Activated CD8-positive, alpha-beta T cell treated with anti-CD3 and anti-CD28 coated beads for 36 hours (primary cell): ENCODE data around the gene DCTN3. TPM values are rescaled to one million over a fixed set of nuclear protein-coding genes. Genes with fewer than 3 reads are reported as not detected.

Experiments
- ATAC-seq: fragments of 200-7000 bp; cut with Tn5 transposase; one replicate; pipeline ENCODE4 v1.10.0; 2021; ENCODE audit warnings: mild to moderate bottlenecking, moderate library complexity
- CTCF ChIA-PET: fragments of 350-600 bp; sonication (Branson Sonifier 250); formaldehyde crosslinking; loops from one replicate; lab custom pipeline; 2021; ENCODE audit warnings: antibody characterized with exemption; lab: Charles Lee
- POLR2A ChIA-PET: fragments of 350-600 bp; sonication (Branson Sonifier 250); formaldehyde crosslinking; loops from one replicate; lab custom pipeline; 2021; ENCODE audit warnings: antibody characterized with exemption; lab: Charles Lee
- DNase-seq: peaks from one replicate; pipeline ENCODE4 v3.0.0-alpha.2; 2020
- H3K27ac Mint-ChIP-seq: one replicate; pipeline ENCODE4 v1.8.0; 2021; ENCODE audit warnings: mild to moderate bottlenecking, mixed read lengths
- H3K27me3 Mint-ChIP-seq: one replicate; pipeline ENCODE4 v1.8.0; 2021; ENCODE audit warnings: mixed read lengths
- H3K36me3 Mint-ChIP-seq: one replicate; pipeline ENCODE4 v1.8.0; 2021; ENCODE audit warnings: low read depth, mixed read lengths
- H3K4me1 Mint-ChIP-seq: one replicate; pipeline ENCODE4 v1.8.0; 2021; ENCODE audit warnings: low read depth, mixed read lengths
- H3K4me3 Mint-ChIP-seq: one replicate; pipeline ENCODE4 v1.8.0; 2021; ENCODE audit warnings: mild to moderate bottlenecking, moderate library complexity, mixed read lengths
- H3K9me3 Mint-ChIP-seq: one replicate; pipeline ENCODE4 v1.8.0; 2021; ENCODE audit warnings: mixed read lengths
- intact Hi-C: fragments of 100-400 bp; cut with micrococcal nuclease; formaldehyde crosslinking; loops from one replicate; pipeline ENCODE4 v1.10.0; 2022
- total RNA-seq, 2 experiments: library from RNA; stranded (reverse); gene quantifications; one replicate each; pipeline ENCODE4 v1.2.3, GENCODE V29; 2021
- TF ChIP-seq, protein P1 (sequence below): fragments of 200-600 bp; IDR thresholded peaks from one replicate; pipeline ENCODE4 v1.8.0; 2022; ENCODE audit warnings: antibody characterized with exemption, mild to moderate bottlenecking

DCTN3 gene
- total RNA-seq, 2 experiments from 2014 or later, result 52.7 to 61.0 TPM

DNA sequence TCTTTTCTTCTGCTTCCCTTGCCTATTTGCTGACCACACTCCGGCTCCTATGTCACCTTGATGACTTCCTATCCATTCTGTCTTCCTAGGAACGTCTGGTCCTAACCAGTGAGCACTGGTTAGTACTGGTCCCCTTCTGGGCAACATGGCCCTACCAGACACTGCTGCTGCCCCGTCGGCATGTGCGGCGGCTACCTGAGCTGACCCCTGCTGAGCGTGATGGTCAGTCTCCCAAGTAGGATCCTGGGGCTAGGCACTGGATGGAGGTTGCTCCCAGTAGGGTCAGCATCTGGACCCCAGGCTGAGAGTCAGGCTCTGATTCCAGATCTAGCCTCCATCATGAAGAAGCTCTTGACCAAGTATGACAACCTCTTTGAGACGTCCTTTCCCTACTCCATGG lies 28.4 kb upstream of the DCTN3 start:
- CTCF ChIA-PET, result interaction anchor here (1.0 to 10.0 kb wide), 4 partner anchors 14 to 54 kb away, joined by 3 to 133 read pairs (median 29); partner anchors contain the start of genes CCL27 and SIGMAR1
- no peak overlapping the region for H3K27ac Mint-ChIP-seq
- POLR2A ChIA-PET, result interaction anchor here (3.8 to 4.2 kb wide), 2 partner anchors 11 to 13 kb away, joined by 34 to 63 read pairs; partner anchors contain the start of genes CCL27 and SIGMAR1
- H3K4me3 Mint-ChIP-seq, result peak overlapping the region; percentile 80
- no peaks in the 10 kb centered on the region for H3K27me3 Mint-ChIP-seq
- ATAC-seq (no peak), DNase-seq (no peak)
- peaks cover 36% of the 10 kb centered on the region for H3K4me1 Mint-ChIP-seq
- H3K9me3 Mint-ChIP-seq, result no peaks in the 10 kb centered on the region
- intact Hi-C loops, result no loop called here
- TF ChIP-seq, protein P1, sequence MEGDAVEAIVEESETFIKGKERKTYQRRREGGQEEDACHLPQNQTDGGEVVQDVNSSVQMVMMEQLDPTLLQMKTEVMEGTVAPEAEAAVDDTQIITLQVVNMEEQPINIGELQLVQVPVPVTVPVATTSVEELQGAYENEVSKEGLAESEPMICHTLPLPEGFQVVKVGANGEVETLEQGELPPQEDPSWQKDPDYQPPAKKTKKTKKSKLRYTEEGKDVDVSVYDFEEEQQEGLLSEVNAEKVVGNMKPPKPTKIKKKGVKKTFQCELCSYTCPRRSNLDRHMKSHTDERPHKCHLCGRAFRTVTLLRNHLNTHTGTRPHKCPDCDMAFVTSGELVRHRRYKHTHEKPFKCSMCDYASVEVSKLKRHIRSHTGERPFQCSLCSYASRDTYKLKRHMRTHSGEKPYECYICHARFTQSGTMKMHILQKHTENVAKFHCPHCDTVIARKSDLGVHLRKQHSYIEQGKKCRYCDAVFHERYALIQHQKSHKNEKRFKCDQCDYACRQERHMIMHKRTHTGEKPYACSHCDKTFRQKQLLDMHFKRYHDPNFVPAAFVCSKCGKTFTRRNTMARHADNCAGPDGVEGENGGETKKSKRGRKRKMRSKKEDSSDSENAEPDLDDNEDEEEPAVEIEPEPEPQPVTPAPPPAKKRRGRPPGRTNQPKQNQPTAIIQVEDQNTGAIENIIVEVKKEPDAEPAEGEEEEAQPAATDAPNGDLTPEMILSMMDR, result no peak
- H3K36me3 Mint-ChIP-seq, result peaks cover 28% of the 10 kb centered on the region

DNA sequence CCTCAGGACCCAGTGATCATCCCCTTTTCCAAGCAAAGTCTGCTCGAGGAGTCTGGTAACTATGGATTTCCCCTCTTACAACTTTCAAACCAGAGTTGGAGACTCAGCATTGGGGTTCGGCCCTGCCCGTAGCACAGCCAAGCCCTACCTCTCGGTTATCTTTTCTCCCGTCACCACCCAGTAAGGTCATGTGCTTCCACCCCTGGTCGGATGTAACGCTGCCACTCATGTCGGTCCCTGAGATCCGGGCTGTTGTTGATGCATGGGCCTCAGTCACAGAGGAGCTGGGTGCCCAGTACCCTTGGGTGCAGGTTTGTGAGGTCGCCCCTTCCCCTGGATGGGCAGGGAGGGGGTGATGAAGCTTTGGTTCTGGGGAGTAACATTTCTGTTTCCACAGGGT lies 27.4 kb upstream of the DCTN3 start:
- peaks cover 28% of the 10 kb centered on the region for H3K36me3 Mint-ChIP-seq
- TF ChIP-seq, protein P1, result no peak
- no peaks in the 10 kb centered on the region for H3K9me3 Mint-ChIP-seq
- DNase-seq (peak; percentile 14), ATAC-seq (no peak)
- peaks cover 30% of the 10 kb centered on the region for H3K4me1 Mint-ChIP-seq
- intact Hi-C loops, result no loop called here
- H3K27ac Mint-ChIP-seq, result peak overlapping the region; percentile 85
- ChIA-PET CTCF (interaction anchor here (1.8 to 10.0 kb wide), 3 partner anchors 13 to 36 kb away, joined by 7 to 133 read pairs (median 54); partner anchors contain the start of genes CCL27, RPP25L and SIGMAR1), POLR2A (interaction anchor here (1.0 to 4.2 kb wide), 6 partner anchors 12 to 189 kb away, joined by 3 to 63 read pairs (median 4); partner anchors contain the start of genes CCL27, DNAI1, FAM219A and SIGMAR1)
- no peaks in the 10 kb centered on the region for H3K27me3 Mint-ChIP-seq
- peak overlapping the region; percentile 80 for H3K4me3 Mint-ChIP-seq

DNA sequence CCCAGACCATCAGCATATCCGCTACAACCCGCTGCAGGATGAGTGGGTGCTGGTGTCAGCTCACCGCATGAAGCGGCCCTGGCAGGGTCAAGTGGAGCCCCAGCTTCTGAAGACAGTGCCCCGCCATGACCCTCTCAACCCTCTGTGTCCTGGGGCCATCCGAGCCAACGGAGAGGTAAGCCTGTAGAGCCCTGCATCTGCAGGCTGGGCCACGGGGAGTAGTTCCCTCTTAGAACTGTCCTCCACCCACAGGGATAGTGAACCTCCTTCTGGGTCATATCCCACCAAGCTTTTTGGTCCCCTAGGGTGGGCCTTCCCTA lies 26.7 kb upstream of the DCTN3 start:
- Mint-ChIP-seq H3K4me1 (peaks cover 24% of the 10 kb centered on the region), H3K27ac (peak overlapping the region; percentile 85), H3K9me3 (no peaks in the 10 kb centered on the region), H3K4me3 (peak overlapping the region; percentile 80), H3K36me3 (peaks cover 25% of the 10 kb centered on the region), H3K27me3 (no peaks in the 10 kb centered on the region)
- TF ChIP-seq, protein P1, result peak; percentile 2
- ChIA-PET POLR2A (interaction anchor here (0.8 to 4.2 kb wide), 11 partner anchors 9 to 189 kb away, joined by 3 to 63 read pairs (median 3); partner anchors contain the start of genes CCL27, DCTN3, DNAI1 and FAM219A), CTCF (interaction anchor here (0.9 to 10.0 kb wide), 14 partner anchors 11 to 465 kb away, joined by 3 to 133 read pairs (median 4); partner anchors contain the start of genes CCL27, DCTN3, RPP25L and SIGMAR1)
- intact Hi-C loops, result no loop called here
- DNase-seq (no peak), ATAC-seq (no peak)

DNA sequence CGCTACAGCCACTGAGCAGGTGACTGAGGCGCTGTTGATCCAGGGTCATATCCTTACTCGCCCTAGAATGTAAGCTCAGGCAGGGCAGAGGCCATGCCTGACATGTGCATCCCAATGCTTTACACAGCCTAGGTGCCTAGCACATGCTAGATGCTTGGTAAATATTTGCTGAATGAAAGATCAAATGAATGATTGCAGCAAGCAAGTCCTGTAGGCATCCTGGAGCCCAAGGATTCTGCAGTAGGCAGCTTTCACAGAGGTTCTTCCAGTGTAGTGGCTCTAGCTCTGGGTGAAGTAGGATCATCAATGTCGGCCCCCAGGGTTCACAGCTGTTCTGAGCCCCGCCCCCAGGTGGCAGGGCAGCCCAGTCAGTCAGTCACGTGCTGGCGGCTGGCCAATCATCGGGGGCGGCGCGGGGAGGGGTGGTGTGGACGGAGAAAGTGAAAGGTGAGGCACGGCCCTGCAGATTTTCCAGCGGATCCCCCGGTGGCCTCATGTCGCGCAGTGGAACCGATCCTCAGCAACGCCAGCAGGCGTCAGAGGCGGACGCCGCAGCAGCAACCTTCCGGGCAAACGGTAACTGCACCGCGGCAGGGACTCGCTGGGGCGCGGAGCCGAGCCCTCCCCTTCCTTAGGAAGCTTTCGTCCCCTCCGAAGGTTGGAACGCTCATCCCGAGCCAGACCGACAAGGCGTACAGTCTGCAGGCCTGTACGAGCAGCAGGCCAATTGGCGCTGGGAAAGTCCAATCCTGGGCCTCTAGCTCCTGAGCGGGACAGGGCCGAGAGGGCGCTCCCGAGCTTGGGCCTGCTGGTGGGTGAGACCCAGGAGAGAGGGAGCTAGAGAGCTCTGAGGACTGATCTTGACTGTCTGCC lies 26.2 kb upstream of the DCTN3 start, which contains the start of gene GALT:
Gene GALT, plus strand, starts transcription at position 465 of the 873 bp plus-strand sequence. Its CDS starts 30 bp downstream, at position 495.
- Mint-ChIP-seq H3K27ac (peak within 1 kb of the TSS; percentile 85), H3K4me3 (peak within 1 kb of the TSS; percentile 80), H3K27me3 (no peaks in the 10 kb centered on the region), H3K4me1 (peaks cover 22% of the 10 kb centered on the region), H3K9me3 (no peaks in the 10 kb centered on the region), H3K36me3 (peaks cover 25% of the 10 kb centered on the region)
- TF ChIP-seq, protein P1, result peak; percentile 61
- CTCF ChIA-PET, result interaction anchor here (0.6 to 10.0 kb wide), 15 partner anchors 11 to 466 kb away, joined by 3 to 133 read pairs (median 4); partner anchors contain the start of genes CCL27, DCTN3, RPP25L and SIGMAR1
- POLR2A ChIA-PET, result interaction anchor here (0.8 to 4.2 kb wide), 12 partner anchors 9 to 188 kb away, joined by 3 to 63 read pairs (median 4); partner anchors contain the start of genes CCL27, DCTN3, DNAI1 and FAM219A
- intact Hi-C loops, result no loop called here
- peak; percentile 98 for DNase-seq
- ATAC-seq, result peak; percentile 90
